GM18868 (cell line): ENCODE data around the gene NRF1.
"Not testable (repeated sequence)": the region's sequence is repeated elsewhere in the genome, so short reads cannot be mapped to it uniquely, and the experiment has no call there.

ENCODE experiments used
- ATAC-seq: cut with Tn5 transposase; IDR thresholded peaks from one replicate; pipeline ENCODE4 v1.9.1; 2021; ENCODE audit warnings: mild to moderate bottlenecking, moderate library complexity; ENCODE audit not compliant: unreplicated experiment

NRF1 gene

GRCh38 chr7:129611246-129612111 is at the start of gene NRF1:
TSS of gene NRF1 (plus strand) at chr7:129611720. CDS start at chr7:129657352, 45,632 bp downstream.
- peak; percentile 78 for ATAC-seq

GRCh38 chr7:129566323-129566722 is 45.2 kb upstream of the NRF1 start:
- not testable (repeated sequence) for ATAC-seq

GRCh38 chr7:129567377-129567776 is 44.1 kb upstream of the NRF1 start:
- no peak for ATAC-seq

GRCh38 chr7:129568240-129568639 is 43.3 kb upstream of the NRF1 start:
- ATAC-seq, result no peak

- ATAC-seq, result no peak
Measured at GRCh38 chr7:129569326-129569725, 42.2 kb upstream of the NRF1 start.

- no peak for ATAC-seq
Measured at GRCh38 chr7:129569811-129570215, 41.7 kb upstream of the NRF1 start.

- ATAC-seq, result no peak
Measured at GRCh38 chr7:129571201-129571600, 40.3 kb upstream of the NRF1 start.

- no peak for ATAC-seq
Measured at GRCh38 chr7:129572205-129572604, 39.3 kb upstream of the NRF1 start.

GRCh38 chr7:129574487-129574886 is 37.0 kb upstream of the NRF1 start:
- ATAC-seq, result no peak

GRCh38 chr7:129575699-129576098 is 35.8 kb upstream of the NRF1 start:
- no peak for ATAC-seq

GRCh38 chr7:129576138-129576537 is 35.4 kb upstream of the NRF1 start:
- ATAC-seq, result no peak

- no peak for ATAC-seq
Measured at GRCh38 chr7:129578829-129579228, 32.7 kb upstream of the NRF1 start.

- not testable (repeated sequence) for ATAC-seq
Measured at GRCh38 chr7:129586179-129586578, 25.3 kb upstream of the NRF1 start.

GRCh38 chr7:129588268-129588667 is 23.3 kb upstream of the NRF1 start:
- ATAC-seq, result no peak

GRCh38 chr7:129591868-129592267 is 19.7 kb upstream of the NRF1 start:
- no peak for ATAC-seq

GRCh38 chr7:129596386-129596785 is 15.1 kb upstream of the NRF1 start:
- ATAC-seq, result not testable (repeated sequence)

GRCh38 chr7:129597672-129598071 is 13.8 kb upstream of the NRF1 start:
- no peak for ATAC-seq

- ATAC-seq, result no peak
Measured at GRCh38 chr7:129599174-129599573, 12.3 kb upstream of the NRF1 start.

- not testable (repeated sequence) for ATAC-seq
Measured at GRCh38 chr7:129603594-129603993, 7.9 kb upstream of the NRF1 start.

- ATAC-seq, result not testable (repeated sequence)
Measured at GRCh38 chr7:129604021-129604420, 7.5 kb upstream of the NRF1 start.

GRCh38 chr7:129604713-129605437 is 6.6 kb upstream of the NRF1 start:
- ATAC-seq, result no peak
